GM13976 (cell line): ENCODE data around the gene MPP2.
"Not testable (repeated sequence)": the region's sequence is repeated elsewhere in the genome, so short reads cannot be mapped to it uniquely, and the experiment has no call there.

Source experiments
- DNase-seq: peaks from one replicate; pipeline ENCODE4 v3.0.0; 2012; ENCODE audit warnings: low spot score
- in situ Hi-C: fragments of 300-500 bp; cut with MboI; formaldehyde crosslinking; loops from one replicate; pipeline ENCODE4 v1.12.0; 2022; ENCODE audit warnings: low sequenced_read_pairs, mixed read lengths, inconsistent platforms; ENCODE audit not compliant: unreplicated experiment
- TF ChIP-seq, protein P1 (sequence below): IDR thresholded peaks from 2 replicates; pipeline ENCODE4 v1.5.1; 2012; ENCODE audit warnings: borderline replicate concordance, mild to moderate bottlenecking; ENCODE audit not compliant: insufficient read depth; ENCODE audit errors: extremely low read depth, missing control alignments, control extremely low read depth

Gene MPP2

DNA sequence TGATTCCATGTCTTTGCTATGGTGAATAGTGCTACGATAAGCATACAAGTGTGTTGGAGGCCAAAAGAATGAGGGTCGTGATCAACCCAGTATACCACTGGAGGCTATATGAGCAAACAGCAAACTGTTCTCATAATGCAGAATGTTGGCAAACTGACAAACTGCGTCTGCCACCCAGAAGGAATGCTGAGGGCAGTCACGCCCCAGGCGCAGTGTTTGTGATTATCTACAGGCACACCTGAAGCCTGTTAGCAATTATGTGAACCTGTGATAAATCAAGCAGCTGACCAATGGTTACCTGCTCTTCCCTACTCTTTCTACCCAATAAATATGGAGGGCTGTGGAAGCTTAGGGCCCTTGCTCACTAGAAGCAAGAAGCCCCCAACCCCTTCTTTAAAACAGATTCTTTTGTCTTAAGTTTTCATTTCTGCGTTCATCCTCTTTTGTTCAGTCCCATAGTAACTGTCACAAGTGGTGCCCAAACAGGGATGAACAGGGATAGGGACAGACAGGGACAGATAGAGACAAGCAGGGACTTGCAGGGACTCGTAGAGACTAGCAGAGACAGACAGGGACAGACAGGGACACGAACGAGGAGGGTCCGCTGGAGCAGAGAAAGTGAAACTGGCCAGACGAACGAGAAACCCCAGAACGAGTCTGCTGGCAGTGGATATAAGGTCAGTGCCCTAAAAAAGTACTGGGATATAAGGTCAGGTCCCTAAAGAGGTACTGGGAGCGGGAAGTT lies 35.2 kb downstream of the MPP2 start:
- TF ChIP-seq, protein P1, sequence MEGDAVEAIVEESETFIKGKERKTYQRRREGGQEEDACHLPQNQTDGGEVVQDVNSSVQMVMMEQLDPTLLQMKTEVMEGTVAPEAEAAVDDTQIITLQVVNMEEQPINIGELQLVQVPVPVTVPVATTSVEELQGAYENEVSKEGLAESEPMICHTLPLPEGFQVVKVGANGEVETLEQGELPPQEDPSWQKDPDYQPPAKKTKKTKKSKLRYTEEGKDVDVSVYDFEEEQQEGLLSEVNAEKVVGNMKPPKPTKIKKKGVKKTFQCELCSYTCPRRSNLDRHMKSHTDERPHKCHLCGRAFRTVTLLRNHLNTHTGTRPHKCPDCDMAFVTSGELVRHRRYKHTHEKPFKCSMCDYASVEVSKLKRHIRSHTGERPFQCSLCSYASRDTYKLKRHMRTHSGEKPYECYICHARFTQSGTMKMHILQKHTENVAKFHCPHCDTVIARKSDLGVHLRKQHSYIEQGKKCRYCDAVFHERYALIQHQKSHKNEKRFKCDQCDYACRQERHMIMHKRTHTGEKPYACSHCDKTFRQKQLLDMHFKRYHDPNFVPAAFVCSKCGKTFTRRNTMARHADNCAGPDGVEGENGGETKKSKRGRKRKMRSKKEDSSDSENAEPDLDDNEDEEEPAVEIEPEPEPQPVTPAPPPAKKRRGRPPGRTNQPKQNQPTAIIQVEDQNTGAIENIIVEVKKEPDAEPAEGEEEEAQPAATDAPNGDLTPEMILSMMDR = no peak
- in situ Hi-C loops = no loop called here
- no peak for DNase-seq

DNA sequence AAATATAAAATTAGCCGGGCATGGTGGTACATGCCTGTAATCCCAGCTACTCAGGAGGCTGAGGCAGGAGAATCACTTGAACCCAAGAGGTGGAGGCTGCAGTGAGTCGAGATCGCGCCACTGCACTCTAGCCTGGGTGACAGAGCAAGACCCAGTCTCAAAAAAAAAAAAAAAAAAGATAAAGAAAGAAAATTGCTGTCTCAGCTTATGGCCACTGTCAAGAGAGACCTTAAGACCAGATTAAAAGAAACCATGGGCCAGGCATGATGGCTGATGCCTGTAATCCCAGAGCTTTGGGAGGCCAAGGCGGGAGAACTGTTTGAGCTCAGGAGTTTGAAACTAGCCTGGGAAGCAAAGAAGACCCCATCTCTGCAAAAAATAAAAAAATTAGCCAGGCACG lies 38.3 kb downstream of the MPP2 start:
- DNase-seq, in situ Hi-C loops: not testable (repeated sequence)

DNA sequence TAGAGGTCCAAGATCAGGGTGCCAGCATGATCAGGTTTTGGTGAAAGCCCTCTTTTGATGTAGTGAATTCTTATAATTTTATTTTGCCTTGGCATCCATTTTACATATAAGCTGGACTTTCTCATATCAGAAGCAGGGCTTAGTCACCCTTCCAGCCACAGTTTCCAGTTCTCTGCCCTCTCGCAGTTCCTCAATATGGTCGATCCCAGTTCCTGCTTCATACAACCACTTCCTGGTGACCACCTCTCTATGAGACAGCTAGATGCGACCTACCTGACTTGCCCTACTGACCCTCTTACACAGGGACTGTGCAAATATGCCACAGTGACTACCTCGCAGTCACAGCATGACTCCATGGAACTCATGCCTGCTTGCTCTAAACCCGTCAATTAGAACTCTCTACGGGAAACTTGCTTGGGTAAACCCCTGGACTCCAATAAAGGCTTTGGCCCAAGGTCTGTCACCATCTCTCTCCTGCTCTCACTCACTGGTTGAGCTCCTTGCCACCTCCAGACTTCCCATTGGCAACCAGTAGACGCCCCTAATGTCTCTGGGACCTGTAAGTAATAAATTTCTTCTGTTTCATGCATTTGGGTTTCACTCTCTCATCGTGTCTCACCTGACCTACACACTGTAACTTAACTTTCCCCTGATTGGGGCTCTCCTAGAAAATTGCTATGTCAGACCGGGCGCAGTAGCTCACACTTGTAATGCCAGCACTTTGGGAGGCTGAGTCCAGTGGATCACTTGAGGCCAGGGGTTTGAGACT lies 38.9 kb downstream of the MPP2 start:
- TF ChIP-seq, protein P1 = no peak
- in situ Hi-C loops = no loop called here
- DNase-seq = no peak

DNA sequence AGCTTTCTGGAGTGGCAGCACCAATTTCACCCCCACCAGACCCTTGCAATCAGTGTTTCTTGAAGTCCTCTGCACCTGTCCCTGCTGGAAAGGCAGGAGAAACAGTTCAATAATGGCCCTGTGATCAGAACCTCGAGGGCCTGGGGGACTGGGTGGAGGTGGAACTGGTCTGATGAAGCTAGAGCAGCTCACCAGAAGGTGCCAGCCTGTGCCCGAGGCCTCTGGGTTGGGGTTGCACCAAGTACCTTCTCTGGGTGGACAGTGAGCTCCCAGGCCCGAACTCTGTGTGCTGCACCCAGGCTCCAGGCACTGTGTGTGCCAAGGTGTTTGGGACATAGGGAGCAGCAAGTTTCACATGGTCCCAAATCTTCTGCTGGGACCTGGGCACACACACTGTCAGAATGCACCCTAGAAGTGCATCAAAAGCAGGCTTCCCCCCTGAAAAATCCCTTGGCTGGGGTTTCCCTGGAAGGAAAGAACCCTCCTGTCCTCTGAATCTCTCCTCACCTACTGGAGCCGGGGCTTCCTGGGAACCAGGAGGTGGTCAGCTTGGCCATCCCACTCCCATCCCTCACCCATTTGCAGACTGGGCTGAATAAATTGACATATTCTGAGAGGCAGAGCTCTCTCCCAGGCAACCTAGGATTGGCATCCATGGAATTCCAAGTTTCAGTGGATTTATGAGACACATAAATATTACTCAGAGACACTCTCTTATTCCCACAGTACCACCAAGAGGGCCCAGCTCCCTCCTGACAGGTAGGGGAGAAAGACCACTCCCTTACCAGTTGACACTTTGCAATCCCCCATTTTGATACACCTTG lies 43.0 kb downstream of the MPP2 start:
- TF ChIP-seq, protein P1 = no peak
- no peak for DNase-seq
- in situ Hi-C loops = no loop called here

DNA sequence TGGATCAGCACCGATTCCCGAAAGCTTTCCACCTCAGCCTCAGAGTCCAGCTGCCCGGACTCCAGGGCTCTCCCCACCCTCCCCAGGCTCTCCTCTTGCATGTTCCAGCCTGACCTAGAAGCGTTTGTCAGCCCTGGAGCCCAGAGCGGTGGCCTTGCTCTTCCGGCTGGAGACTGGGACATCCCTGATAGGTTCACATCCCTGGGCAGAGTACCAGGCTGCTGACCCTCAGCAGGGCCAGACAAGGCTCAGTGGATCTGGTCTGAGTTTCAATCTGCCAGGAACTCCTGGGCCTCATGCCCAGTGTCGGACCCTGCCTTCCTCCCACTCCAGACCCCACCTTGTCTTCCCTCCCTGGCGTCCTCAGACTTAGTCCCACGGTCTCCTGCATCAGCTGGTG lies 45.4 kb downstream of the MPP2 start:
- TF ChIP-seq, protein P1 = no peak
- no peak for DNase-seq
- in situ Hi-C loops = no loop called here

DNA sequence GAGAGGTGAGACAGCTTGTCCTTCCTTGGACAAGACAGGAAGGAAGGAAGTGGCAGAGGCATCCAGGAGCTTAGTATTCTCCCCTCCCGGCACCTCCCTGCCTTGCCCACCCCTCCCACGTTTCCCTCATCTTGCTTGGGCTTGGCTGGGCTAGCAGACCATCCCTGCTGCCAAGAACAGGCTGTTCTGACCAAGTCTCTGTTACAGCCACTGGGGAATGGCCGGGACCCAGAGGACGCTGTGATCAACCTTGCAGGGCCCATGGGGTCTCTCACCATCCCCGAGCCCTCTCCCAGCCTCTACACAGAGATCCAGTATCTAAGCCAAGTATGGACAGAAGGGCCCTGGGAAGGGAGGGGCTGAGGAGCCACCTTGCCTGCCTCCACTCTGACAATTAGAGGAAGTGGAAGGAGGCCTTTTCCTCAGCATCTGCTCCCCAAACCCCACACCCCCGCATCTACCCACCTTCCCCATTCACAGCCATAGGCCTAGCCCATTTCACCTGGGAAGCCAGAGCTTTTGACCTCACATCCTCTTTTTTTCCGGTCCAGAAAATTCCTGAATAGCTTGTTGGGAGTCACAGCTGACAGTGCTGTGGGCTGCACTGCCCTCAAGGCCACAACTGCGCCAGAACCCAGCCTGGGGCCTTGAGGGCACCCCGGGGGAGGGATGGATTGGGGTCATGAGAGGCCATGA lies 46.3 kb downstream of the MPP2 start:
- TF ChIP-seq, protein P1 = no peak
- DNase-seq = no peak
- in situ Hi-C loops = no loop called here
